ENCODE data around the gene PSMD1. TPM values are rescaled to one million over a fixed set of nuclear protein-coding genes. Genes with fewer than 3 reads are reported as not detected.

PSMD1 gene
- total and polyA plus RNA-seq, 7 donors, result 41.2 to 90.3 (median 50.7) TPM

DNA sequence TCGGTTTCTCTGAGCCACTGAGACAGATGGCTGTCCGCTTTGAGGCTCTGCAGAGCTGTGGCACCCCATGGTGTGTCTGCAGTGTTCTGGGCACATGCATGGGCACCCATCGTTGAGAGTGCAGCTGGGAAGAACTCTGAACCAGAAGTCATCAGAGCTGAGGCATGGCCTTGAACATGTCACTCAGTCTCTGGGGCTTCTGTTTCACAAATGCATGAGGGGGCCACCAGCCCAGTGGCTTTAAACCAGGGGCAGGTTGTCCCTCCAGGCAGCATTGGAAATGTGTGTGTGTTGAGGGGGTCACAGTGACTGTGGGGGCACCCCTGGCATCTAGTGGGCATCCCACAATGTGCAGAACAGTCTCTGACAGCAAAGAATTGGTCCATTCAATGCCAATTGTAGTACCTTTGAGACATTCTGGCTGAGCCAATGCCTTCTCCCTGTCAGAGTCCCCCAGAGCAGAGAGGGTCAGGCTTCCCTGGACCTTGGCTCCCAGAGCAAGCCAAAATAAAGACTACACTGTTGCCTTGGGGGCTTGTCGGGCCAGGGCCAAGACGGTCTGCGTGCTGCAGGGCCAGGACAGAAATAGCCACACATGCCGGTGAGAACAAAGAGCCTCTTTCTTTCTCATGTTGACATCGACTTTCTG is 9.3 kb upstream of the PSMD1 start:
- DNase-seq, result no peak
- no peak overlapping the region for H3K4me3 ChIP-seq
- H3K27me3 ChIP-seq, result no peaks in the 10 kb centered on the region
- no peaks in the 10 kb centered on the region for H3K9me3 ChIP-seq
- no peak overlapping the region for H3K27ac ChIP-seq
- WGBS, 2 donors, result 38 to 69% methylated on average over 8 of the region's 8 CpGs
- H3K4me1 ChIP-seq, result peaks cover 0 to 4% (median 3%) of the 10 kb centered on the region in 4 donors
- TF ChIP-seq, protein P1, sequence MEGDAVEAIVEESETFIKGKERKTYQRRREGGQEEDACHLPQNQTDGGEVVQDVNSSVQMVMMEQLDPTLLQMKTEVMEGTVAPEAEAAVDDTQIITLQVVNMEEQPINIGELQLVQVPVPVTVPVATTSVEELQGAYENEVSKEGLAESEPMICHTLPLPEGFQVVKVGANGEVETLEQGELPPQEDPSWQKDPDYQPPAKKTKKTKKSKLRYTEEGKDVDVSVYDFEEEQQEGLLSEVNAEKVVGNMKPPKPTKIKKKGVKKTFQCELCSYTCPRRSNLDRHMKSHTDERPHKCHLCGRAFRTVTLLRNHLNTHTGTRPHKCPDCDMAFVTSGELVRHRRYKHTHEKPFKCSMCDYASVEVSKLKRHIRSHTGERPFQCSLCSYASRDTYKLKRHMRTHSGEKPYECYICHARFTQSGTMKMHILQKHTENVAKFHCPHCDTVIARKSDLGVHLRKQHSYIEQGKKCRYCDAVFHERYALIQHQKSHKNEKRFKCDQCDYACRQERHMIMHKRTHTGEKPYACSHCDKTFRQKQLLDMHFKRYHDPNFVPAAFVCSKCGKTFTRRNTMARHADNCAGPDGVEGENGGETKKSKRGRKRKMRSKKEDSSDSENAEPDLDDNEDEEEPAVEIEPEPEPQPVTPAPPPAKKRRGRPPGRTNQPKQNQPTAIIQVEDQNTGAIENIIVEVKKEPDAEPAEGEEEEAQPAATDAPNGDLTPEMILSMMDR (IDR thresholded peaks at IDR 0.05), result no peak
- no peak for TF ChIP-seq POLR2AphosphoS5 (IDR thresholded peaks at IDR 0.05)
- TF ChIP-seq POLR2A (IDR thresholded peaks at IDR 0.05), result no peak
- TF ChIP-seq EP300 (IDR thresholded peaks at IDR 0.05), result no peak
- no peaks in the 10 kb centered on the region for H3K36me3 ChIP-seq
- intact Hi-C loops (cut with DNase I), result no loop called here

DNA sequence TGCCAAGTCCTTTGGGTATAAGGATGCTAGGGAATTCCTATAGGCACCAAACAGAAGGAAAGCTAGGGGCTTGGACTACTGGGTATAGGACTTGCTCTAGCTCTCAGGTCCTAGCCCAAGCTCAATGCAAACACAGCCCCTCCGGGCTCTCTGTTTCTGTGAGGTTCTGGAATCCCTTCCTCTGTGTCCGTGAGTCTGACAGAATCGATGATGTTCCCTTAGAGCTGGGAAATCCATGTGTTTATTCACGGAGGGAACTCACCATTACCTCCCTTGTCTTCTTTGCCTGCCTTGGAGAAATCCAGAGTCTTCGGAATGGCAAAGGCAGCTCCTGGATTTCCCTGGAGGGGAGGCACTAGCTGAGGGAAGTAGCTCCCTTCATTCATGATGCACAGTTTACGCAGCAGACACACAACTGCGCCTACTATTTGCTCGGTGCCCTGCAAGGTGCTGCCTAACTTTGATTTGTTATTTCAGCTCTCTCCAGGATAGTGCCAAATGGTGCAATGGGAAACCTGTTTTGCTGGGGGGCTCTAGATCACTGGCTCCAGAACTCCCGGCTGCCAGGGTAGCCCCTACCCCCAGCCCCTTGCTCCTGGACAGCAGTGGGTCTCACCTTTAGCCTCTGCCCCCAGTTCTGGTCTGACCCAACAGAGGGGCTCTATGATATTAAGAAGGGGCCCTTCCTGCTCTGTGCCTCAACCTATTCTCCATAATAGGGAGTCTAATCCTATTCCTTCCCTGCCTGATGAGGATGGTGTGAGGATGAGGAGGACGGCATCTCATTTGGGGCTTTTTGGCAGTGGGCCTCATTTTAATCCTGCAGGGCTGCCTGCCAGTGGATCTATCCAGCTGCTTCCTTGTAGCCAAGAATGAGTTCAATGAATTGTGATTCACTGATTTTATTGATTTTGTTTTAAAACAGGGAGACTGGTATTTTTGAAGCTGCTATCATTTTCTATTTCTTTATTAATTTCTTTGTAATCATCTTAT is 8.4 kb upstream of the PSMD1 start:
- Histone ChIP-seq H3K27me3 (no peaks in the 10 kb centered on the region), H3K4me3 (no peak overlapping the region), H3K9me3 (no peaks in the 10 kb centered on the region), H3K4me1 (peaks cover 0 to 9% (median 6%) of the 10 kb centered on the region in 4 donors), H3K27ac (peak overlapping the region in 1 of 4 donors; percentile 24), H3K36me3 (no peaks in the 10 kb centered on the region)
- TF ChIP-seq POLR2A (IDR thresholded peaks at IDR 0.05), result no peak
- no peak for TF ChIP-seq POLR2AphosphoS5 (IDR thresholded peaks at IDR 0.05)
- TF ChIP-seq EP300 (IDR thresholded peaks at IDR 0.05), result no peak
- TF ChIP-seq, protein P1 (IDR thresholded peaks at IDR 0.05), result no peak
- no peak for DNase-seq
- 66 to 82% methylated on average over 10 of the region's 10 CpGs for whole genome bisulfite sequencing, 2 donors
- intact Hi-C loops (cut with DNase I), result no loop called here

- DNase-seq, result no peak
- Histone ChIP-seq H3K27me3 (no peaks in the 10 kb centered on the region), H3K27ac (no peak overlapping the region), H3K4me1 (peaks cover 0 to 13% (median 7%) of the 10 kb centered on the region in 4 donors), H3K4me3 (no peak overlapping the region), H3K36me3 (no peaks in the 10 kb centered on the region), H3K9me3 (no peaks in the 10 kb centered on the region)
- TF ChIP-seq, protein P1 (IDR thresholded peaks at IDR 0.05), result no peak
- TF ChIP-seq POLR2AphosphoS5 (IDR thresholded peaks at IDR 0.05) (no peak), EP300 (IDR thresholded peaks at IDR 0.05) (no peak), POLR2A (IDR thresholded peaks at IDR 0.05) (no peak)
- intact Hi-C loops (cut with DNase I), result no loop called here
- WGBS, 2 donors, result 71 to 86% methylated on average over 12 of the region's 12 CpGs
Observed at GRCh38 chr2:231049286-231050017, 7.2 kb upstream of the PSMD1 start.

DNA sequence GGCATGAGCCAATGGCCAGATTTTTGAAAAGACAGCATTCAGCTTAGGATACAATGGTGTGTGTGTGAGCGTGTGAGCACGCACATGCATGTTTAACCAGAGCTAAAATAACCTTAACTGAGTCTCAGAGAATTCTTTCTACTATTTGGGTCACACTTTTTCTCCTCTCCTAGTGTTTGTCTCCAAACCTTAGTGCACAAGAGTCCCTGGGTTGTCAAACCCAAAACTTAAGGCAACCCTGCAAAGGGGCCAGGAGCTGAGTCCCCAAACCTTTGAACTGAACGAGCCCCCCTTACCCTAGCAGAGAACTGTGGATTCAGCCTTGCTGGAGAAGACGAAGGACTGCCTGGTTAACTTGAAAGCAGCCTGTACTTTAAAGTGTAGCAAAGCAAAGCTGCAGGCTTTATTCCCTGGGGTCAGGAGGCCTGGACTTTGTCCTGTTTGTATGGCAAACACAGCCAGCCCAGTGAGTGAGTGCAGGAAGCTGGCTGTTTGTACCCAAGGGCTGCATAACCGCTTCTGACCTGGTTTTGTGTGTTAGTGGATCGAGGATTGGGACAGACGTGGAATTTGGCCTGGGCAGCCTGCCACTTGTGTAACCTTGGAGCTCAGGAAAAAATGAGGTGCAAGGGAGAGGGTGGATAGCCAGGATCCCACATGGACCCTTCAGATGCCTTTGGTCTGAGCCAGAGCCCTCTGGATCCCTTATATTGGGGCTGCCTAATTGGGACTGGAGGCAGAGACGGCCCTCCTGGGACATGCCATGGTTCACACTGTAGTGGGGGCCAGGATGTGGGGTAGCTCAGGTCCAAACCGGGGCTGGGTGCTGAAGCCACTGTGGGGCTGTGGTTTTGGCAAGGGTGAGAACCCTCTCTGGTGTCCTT is 6.4 kb upstream of the PSMD1 start:
- H3K27ac ChIP-seq, result no peak overlapping the region
- no peaks in the 10 kb centered on the region for H3K9me3 ChIP-seq
- H3K27me3 ChIP-seq, result no peaks in the 10 kb centered on the region
- no peak overlapping the region for H3K4me3 ChIP-seq
- H3K36me3 ChIP-seq, result no peaks in the 10 kb centered on the region
- 12 to 54% methylated on average over 9 of the region's 9 CpGs for WGBS, 2 donors
- no peak for DNase-seq
- intact Hi-C loops (cut with DNase I), result no loop called here
- H3K4me1 ChIP-seq, result peaks cover 0 to 13% (median 7%) of the 10 kb centered on the region in 4 donors
- no peak for TF ChIP-seq POLR2A (IDR thresholded peaks at IDR 0.05)
- TF ChIP-seq, protein P1 (IDR thresholded peaks at IDR 0.05), result no peak
